HG03103 (cell line): ENCODE measurements around the gene DBF4B.

Experiments used
- ATAC-seq: cut with Tn5 transposase; IDR thresholded peaks from one replicate; pipeline ENCODE4 v1.9.1; 2021; ENCODE audit warnings: low read depth; ENCODE audit not compliant: unreplicated experiment

DBF4B gene

GRCh38 chr17:44758414-44759085, 50.1 kb downstream of the DBF4B start, which contains the start of gene ADAM11:
Gene ADAM11, plus strand, starts transcription at chr17:44758988. Its CDS starts 212 bp downstream, at chr17:44759200.
- ATAC-seq: no peak

DNA sequence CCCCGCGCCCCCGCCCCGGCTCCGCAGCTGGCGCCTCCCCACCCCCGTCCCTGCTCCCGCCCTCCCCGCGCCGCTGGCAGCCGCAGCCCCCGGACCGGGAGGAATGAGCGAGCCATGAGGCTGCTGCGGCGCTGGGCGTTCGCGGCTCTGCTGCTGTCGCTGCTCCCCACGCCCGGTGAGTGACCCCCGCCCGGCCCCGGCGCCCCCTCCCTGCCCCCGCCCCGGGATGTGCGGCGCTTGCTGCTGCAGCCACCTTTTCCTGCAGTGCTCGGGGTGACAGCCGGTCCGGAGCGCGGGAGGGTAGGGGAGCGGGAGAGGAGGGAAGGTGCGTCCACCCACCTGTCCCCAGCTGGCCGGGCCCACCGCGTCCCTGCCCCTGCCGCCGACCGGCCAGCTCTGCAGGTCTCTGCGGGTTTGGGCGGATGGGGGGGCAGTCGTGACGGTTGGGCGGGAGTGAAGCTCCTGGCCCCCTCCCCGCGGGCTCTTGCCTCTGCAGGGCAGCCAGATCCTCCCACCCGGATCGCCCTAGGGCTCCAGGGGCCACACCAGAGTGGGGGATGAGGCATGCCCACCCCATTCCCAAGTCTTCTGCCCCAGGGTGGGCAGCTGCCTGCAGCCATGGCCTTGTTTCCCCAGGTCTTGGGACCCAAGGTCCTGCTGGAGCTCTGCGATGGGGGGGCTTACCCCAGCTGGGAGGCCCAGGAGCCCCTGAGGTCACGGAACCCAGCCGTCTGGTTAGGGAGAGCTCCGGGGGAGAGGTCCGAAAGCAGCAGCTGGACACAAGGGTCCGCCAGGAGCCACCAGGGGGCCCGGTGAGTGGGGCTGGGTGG, 50.8 kb downstream of the DBF4B start:
- no peak for ATAC-seq

- ATAC-seq: no peak
These were observed 51.4 kb downstream of the DBF4B start for GRCh38 chr17:44759916-44760243.

DNA sequence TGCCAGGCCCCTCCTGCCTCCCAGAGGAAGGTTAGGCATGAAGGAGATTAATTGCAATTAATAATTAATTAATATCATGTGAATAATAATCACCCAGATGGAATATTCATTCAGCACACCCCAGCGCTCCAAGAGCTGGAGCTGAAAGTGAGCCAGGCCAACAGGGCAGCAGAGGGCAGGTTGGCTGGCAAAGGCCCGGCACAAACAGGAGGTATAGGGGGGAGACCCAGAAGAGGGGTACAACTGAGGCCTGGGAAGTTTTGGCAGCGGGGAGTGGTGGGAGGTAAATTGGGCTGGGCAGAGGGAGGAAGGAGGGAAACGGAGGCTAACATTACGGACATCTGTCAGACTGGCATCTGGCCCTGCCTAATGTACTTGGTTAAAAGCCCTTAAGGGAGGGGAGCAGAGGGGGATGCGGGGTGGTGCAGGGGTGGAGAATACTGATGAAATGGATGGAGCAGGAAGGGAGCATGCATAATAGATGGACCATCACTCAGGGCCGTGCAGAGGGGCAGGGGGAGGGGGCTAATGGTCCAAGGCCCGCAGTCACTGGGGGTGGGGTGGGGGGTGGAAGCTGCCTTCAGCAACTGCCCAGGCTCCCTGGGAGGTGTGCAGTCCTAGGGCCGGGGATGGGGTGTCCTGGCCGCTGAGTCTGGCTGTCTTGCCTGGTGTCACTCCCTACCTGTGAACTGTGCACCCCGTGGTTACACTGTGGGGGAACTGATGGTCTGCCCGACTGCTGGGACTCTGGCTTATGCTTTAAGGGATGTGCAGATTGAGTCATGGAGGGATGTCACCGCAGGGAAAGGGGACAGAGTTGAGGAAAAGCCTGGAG, 52.2 kb downstream of the DBF4B start:
- no peak for ATAC-seq

DNA sequence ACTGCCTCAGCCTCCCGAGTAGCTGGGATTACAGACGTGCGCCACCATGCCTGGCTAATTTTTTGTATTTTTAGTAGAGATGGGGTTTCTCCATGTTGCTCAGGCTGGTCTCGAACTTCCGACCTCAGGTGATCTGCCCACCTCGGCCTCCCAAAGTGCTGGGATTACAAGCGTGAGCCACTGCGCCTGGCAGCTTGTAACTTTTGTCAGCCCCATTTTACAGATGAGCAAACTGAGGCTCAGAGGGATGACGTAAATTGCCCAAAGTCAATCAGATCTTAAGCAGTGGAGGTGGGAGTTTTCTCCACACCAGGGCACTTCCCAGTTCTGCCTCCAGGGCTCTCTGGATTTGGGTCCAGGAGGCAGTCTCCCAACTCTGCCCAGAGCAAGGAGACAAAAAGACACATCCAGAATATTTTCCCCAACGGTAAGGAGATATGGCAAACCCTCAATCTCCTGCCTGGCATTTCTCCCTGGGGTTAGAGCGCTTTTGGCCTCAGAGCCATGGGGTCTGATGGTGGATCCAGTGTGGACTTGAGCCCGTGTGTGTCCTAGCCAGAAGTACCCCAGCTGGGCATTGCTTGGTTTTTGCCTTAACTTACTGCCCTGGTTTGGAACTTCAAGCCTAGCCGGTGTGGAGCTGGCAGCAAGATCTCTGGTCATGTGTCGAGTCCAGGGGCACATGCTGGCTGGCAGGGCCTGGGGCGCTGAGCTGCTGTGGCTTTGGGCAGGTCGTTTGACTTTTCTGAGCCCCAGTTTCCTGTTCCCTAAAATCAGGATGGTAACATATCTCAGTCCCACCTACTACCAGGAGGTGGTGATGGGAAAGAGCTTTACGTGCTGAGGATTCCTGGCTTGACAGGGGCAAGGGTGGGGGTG, 53.7 kb downstream of the DBF4B start:
- no peak for ATAC-seq

DNA sequence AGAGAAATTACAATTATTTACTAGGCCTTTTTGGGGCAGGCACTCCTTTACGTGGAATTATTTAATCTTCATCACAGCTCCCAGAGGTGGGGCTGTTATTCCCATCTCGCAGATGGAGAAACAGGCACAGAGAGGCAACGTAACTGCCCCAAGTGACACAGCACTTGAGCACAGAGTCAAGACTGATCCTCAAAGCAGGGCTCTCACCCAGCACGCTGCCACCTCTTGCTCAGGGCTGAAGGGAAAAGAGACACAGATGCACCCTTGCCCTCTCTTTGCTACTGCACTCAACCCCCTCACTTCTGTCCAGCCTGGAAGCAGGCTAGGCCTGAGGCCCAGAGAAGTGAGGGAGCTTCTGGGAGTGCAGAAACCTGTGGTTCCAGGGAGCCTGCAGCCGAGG, 54.7 kb downstream of the DBF4B start:
- ATAC-seq: no peak

DNA sequence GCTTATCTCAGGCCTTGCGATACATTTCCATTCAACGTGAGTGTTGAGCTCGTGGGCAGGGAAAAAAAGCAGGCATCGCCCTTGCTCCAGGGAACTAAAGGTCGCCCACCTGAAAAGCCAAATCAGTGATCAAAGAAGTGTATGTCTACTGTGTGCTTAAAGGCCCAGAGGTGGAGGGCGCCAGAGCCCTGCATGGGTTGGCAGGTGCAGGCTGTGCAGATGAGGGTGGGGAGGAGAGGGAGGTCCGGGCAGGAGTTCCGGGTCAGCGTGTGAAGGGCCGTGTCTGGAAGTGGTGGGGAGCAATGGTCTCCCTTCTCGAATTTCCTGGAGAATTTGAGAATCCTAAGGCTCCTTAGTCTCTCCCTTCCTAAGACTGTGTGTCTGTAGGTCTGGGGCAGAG, 57.5 kb downstream of the DBF4B start:
- no peak for ATAC-seq

GRCh38 chr17:44766409-44767038, 58.1 kb downstream of the DBF4B start:
- ATAC-seq: no peak

DNA sequence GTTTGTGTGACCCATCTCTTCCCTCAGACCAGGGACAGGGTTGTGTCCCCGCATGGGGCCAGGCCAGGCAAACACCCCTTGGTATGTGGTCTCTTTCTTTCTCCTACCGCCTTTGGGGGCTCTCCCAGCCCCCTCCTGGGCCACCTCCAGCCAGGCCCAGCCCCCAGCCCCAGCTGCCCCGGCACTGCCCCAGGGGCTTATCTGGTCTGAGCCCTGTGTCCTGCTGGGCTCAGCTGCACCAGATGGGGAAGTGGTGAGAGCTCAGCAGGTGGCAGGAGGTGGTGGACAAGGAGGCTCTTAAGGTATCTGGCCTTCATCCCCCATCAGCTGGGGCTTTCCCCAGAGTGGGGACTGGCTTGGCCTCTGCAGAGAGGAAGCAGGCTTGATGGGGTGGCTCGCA, 59.0 kb downstream of the DBF4B start:
- no peak for ATAC-seq

- ATAC-seq: no peak
These were observed 60.2 kb downstream of the DBF4B start for GRCh38 chr17:44768505-44769142.

GRCh38 chr17:44769230-44769629, 60.8 kb downstream of the DBF4B start:
- ATAC-seq: no peak

DNA sequence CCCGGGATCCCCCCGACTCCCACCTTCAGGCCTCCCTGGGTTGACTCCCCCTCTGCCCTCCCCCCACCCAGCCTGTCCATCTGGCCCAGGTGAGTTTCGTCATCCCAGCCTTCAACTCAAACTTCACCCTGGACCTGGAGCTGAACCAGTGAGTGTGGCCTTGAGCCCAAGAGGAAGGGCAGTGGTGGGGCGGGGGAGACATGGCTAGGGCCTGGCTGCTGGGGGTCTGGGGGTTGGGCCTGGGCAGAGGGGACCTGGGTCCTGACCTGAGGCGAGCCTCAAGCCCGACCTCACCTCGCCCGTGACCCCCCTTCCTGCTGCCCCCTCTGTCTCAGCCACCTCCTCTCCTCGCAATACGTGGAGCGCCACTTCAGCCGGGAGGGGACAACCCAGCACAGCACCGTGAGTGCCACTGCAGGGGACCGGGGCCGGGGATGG, 61.2 kb downstream of the DBF4B start:
- ATAC-seq: no peak

DNA sequence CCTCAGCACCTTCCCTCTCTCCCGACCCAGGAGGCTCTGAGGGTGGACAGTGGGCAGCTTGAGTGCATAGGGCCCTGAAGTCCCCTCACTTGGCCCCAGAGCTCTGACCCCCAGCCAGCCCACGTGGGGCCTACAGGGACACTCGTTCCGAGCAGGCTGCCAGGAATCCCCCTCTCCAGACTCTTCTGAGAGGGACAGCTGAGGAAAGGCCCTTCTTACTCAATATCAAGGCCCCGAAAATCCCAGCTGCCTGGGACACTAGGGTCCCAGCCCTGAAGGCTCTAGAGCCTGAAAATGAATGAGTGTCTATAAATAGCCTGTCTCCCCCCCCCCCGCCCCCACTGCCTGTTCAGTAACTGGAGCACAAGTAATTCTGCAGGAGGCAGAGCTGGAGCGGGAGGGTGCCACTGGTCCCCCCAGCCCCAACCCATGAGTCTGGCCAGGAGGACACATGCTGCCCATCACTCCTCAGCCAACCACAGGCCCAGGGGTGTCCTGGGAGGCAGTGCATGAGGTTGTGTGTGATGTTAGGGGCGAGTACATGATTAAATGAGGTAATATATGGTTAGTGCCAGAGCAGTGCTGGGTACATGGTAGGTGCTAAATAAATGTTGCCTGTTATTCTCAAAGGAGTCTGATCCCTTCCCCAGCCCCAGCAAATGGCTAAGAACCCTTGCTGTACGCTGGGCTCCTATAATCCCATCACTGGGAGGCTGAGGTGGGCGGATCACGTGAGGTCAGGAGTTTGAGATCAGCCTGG, 61.9 kb downstream of the DBF4B start:
- no peak for ATAC-seq

GRCh38 chr17:44772308-44773045, 64.0 kb downstream of the DBF4B start:
- ATAC-seq: no peak

- ATAC-seq: no peak
These were observed 64.7 kb downstream of the DBF4B start for GRCh38 chr17:44773140-44773539.

DNA sequence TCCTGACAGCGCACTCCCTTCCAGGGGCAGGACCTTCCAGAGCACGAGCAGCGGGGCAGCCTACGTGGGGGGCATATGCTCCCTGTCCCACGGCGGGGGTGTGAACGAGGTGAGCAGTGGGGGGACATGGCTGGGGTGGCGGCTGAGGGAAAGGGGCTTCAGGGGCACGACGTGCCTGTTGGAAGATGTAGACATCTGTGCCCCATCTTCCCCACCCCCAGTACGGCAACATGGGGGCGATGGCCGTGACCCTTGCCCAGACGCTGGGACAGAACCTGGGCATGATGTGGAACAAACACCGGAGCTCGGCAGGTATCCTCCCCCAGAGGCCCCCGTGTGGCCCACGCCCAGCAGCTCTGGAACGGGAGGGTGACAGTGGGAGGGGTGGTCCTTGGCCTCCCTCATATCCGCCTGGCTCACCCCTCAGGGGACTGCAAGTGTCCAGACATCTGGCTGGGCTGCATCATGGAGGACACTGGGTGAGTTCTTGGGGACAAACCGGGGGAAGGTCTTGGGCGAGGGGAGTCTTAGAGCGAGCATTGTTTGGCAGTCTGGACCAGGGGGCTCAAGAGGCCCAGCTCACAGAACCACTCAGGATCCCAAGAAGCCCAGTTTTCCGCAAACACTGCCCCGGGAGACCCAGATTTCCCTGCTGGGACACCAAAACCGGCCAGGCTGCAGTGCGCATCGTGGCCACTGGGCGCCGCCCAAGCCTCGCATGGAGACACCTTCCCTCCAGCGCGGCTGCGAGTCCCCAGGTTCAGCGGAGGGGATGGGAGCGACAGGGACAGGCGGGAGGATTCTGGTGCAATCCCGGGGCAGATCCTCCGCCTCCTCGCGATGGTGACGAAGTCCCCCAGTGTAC, 66.0 kb downstream of the DBF4B start:
- peak; percentile 32 for ATAC-seq
